ENCODE data around the gene SFXN3.

SFXN3 gene

DNA sequence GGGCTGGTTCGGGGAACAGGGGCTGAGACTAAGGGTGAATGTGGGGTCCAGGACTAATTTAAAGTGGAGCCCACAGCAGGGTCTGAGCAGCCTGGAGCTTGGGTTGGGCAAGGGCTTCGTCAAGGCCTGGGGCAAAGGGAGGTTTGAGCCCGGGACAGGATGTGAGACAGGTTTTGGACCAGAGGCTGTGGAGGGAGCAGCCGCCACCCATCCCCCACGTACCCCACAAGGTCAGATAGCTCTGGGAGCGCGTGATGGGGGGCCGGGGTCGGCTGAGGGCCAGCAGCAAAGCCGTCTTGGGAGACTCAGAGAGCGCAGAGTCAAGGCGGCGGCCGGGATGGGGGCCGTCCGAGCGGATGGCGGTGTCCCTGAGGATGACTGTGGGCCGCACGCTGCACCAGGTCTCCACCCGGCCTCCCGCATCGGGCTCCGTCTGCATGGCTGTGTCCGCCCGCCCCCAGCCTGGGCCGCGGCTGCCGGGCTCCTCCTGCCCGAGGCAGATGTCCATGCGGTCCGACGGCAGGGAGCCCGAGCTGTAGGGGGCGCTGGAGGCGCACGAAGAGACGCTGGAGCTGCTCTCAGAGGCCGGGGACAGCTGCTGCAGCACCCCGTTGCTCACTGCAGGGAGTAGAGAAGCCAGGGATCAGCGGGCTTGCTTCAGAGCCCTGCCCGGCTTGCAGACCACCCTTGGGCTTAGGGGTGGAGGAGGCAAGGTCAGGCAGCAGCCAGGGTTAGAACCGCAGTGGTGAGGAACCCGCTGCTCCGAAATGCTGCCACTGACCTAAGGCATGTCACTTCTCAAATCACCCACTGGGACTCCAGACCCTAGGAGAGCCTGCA, 12.2 kb upstream of the SFXN3 start:
- peak; percentile 92 for ATAC-seq

DNA sequence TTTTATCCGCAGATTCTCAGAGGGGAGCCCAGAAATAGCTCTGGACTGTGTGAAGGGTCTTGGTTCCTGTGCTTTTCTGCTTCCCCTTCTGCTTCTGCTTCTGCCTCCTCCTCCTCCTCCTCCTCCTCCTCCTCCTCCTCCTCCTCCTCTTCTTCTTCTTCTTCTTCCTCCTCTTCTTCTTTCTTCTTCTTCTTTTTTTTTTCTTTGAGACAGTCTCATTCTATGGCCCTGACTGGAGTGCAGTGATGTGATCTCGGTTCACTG, 11.7 kb upstream of the SFXN3 start:
- no peak for ATAC-seq

More for the DNA sequence above, 12.2 kb upstream of the SFXN3 start:
- TF ChIP-seq ZFP30 (CRISPR knock-in tag; IDR thresholded peaks at IDR 0.05) (no peak), OSR1 (CRISPR knock-in tag; IDR thresholded peaks at IDR 0.05) (no peak), RARB (CRISPR knock-in tag; IDR thresholded peaks at IDR 0.05) (no peak), TOX (CRISPR knock-in tag; IDR thresholded peaks at IDR 0.05; ENCODE audit: borderline replicate concordance) (no peak), TCF4 (CRISPR knock-in tag; IDR thresholded peaks at IDR 0.05; ENCODE audit: borderline replicate concordance) (no peak), ARNTL (CRISPR knock-in tag; IDR thresholded peaks at IDR 0.05; ENCODE audit: borderline replicate concordance, low read depth) (no peak), SNAI2 (CRISPR knock-in tag; IDR thresholded peaks at IDR 0.05) (no peak), ZFP3 (CRISPR knock-in tag; IDR thresholded peaks at IDR 0.05) (no peak), ISL1 (CRISPR knock-in tag; IDR thresholded peaks at IDR 0.05) (no peak)
- TF ChIP-seq, protein P1, sequence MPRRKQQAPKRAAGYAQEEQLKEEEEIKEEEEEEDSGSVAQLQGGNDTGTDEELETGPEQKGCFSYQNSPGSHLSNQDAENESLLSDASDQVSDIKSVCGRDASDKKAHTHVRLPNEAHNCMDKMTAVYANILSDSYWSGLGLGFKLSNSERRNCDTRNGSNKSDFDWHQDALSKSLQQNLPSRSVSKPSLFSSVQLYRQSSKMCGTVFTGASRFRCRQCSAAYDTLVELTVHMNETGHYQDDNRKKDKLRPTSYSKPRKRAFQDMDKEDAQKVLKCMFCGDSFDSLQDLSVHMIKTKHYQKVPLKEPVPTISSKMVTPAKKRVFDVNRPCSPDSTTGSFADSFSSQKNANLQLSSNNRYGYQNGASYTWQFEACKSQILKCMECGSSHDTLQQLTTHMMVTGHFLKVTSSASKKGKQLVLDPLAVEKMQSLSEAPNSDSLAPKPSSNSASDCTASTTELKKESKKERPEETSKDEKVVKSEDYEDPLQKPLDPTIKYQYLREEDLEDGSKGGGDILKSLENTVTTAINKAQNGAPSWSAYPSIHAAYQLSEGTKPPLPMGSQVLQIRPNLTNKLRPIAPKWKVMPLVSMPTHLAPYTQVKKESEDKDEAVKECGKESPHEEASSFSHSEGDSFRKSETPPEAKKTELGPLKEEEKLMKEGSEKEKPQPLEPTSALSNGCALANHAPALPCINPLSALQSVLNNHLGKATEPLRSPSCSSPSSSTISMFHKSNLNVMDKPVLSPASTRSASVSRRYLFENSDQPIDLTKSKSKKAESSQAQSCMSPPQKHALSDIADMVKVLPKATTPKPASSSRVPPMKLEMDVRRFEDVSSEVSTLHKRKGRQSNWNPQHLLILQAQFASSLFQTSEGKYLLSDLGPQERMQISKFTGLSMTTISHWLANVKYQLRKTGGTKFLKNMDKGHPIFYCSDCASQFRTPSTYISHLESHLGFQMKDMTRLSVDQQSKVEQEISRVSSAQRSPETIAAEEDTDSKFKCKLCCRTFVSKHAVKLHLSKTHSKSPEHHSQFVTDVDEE (CRISPR knock-in tag; IDR thresholded peaks at IDR 0.05): no peak
- TF ChIP-seq, protein P2, sequence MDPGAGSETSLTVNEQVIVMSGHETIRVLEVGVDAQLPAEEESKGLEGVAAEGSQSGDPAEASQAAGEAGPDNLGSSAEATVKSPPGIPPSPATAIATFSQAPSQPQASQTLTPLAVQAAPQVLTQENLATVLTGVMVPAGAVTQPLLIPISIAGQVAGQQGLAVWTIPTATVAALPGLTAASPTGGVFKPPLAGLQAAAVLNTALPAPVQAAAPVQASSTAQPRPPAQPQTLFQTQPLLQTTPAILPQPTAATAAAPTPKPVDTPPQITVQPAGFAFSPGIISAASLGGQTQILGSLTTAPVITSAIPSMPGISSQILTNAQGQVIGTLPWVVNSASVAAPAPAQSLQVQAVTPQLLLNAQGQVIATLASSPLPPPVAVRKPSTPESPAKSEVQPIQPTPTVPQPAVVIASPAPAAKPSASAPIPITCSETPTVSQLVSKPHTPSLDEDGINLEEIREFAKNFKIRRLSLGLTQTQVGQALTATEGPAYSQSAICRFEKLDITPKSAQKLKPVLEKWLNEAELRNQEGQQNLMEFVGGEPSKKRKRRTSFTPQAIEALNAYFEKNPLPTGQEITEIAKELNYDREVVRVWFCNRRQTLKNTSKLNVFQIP (CRISPR knock-in tag; IDR thresholded peaks at IDR 0.05; ENCODE audit: borderline replicate concordance, low read depth): no peak
- TF ChIP-seq, protein P3, sequence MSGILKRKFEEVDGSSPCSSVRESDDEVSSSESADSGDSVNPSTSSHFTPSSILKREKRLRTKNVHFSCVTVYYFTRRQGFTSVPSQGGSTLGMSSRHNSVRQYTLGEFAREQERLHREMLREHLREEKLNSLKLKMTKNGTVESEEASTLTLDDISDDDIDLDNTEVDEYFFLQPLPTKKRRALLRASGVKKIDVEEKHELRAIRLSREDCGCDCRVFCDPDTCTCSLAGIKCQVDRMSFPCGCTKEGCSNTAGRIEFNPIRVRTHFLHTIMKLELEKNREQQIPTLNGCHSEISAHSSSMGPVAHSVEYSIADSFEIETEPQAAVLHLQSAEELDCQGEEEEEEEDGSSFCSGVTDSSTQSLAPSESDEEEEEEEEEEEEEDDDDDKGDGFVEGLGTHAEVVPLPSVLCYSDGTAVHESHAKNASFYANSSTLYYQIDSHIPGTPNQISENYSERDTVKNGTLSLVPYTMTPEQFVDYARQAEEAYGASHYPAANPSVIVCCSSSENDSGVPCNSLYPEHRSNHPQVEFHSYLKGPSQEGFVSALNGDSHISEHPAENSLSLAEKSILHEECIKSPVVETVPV (CRISPR knock-in tag; IDR thresholded peaks at IDR 0.05): no peak
- TF ChIP-seq, protein P4, sequence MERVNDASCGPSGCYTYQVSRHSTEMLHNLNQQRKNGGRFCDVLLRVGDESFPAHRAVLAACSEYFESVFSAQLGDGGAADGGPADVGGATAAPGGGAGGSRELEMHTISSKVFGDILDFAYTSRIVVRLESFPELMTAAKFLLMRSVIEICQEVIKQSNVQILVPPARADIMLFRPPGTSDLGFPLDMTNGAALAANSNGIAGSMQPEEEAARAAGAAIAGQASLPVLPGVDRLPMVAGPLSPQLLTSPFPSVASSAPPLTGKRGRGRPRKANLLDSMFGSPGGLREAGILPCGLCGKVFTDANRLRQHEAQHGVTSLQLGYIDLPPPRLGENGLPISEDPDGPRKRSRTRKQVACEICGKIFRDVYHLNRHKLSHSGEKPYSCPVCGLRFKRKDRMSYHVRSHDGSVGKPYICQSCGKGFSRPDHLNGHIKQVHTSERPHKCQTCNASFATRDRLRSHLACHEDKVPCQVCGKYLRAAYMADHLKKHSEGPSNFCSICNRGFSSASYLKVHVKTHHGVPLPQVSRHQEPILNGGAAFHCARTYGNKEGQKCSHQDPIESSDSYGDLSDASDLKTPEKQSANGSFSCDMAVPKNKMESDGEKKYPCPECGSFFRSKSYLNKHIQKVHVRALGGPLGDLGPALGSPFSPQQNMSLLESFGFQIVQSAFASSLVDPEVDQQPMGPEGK (CRISPR knock-in tag; IDR thresholded peaks at IDR 0.05; ENCODE audit: borderline replicate concordance): no peak
- TF ChIP-seq, protein P5, sequence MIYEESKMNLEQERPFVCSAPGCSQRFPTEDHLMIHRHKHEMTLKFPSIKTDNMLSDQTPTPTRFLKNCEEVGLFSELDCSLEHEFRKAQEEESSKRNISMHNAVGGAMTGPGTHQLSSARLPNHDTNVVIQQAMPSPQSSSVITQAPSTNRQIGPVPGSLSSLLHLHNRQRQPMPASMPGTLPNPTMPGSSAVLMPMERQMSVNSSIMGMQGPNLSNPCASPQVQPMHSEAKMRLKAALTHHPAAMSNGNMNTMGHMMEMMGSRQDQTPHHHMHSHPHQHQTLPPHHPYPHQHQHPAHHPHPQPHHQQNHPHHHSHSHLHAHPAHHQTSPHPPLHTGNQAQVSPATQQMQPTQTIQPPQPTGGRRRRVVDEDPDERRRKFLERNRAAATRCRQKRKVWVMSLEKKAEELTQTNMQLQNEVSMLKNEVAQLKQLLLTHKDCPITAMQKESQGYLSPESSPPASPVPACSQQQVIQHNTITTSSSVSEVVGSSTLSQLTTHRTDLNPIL (CRISPR knock-in tag; IDR thresholded peaks at IDR 0.05; ENCODE audit: low read depth): no peak

DNA sequence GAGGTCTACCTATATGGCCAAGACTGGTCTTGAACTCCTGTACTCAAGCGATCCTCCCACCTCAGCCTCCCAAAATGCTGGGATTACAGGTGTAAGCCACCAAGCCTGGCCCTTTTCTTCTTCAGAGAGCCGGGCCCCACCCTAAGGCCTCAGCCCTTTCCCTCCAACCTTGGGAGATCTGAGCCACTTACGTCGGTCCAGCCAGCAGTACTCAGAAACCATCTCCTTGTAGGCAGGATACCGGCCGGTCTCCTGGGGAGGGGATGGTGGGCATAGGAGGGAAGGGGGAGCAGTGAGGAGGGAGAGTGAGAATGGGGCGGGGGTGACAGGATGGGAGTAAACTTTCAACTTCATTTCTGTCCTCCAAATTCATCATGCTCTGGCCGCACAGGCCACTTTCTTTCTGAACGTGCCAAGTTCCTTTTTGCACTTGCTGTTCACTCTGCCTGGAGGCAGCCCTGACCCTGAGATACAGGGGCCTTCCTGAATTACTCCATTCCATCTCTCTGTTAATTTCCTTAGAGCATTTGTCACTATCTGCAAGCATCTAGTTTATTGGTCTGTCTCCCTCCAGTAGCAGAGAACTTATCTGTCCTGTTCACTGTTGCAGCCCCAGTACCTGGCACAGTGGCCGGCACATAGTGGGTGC, 10.5 kb upstream of the SFXN3 start:
- TF ChIP-seq BACH2 (CRISPR knock-in tag; IDR thresholded peaks at IDR 0.05; ENCODE audit: borderline replicate concordance): no peak
- no peak for TF ChIP-seq ZNF70 (CRISPR knock-in tag; IDR thresholded peaks at IDR 0.05)
- TF ChIP-seq GLIS3 (CRISPR knock-in tag; IDR thresholded peaks at IDR 0.05): no peak
- TF ChIP-seq, protein P4 (CRISPR knock-in tag; IDR thresholded peaks at IDR 0.05; ENCODE audit: borderline replicate concordance): no peak
- TF ChIP-seq, protein P1 (CRISPR knock-in tag; IDR thresholded peaks at IDR 0.05): no peak
- ATAC-seq: no peak

More for the DNA sequence above, 11.7 kb upstream of the SFXN3 start:
- TF ChIP-seq SNAI2 (CRISPR knock-in tag; IDR thresholded peaks at IDR 0.05) (no peak), OSR1 (CRISPR knock-in tag; IDR thresholded peaks at IDR 0.05) (no peak), ESRRG (CRISPR knock-in tag; IDR thresholded peaks at IDR 0.05) (no peak), ZNF565 (CRISPR knock-in tag; conservative IDR thresholded peaks at IDR 0.05; ENCODE audit: low read depth) (no peak), TCF4 (CRISPR knock-in tag; IDR thresholded peaks at IDR 0.05; ENCODE audit: borderline replicate concordance) (no peak), ZFP30 (CRISPR knock-in tag; IDR thresholded peaks at IDR 0.05) (no peak)
